Astrocyte (in vitro differentiated cells and primary cell): Measurements from ENCODE around the gene RAN. TPM values are rescaled to one million over a fixed set of nuclear protein-coding genes. Genes with fewer than 3 reads are reported as not detected.
A peak's percentile ranks its signal among the peaks of the same experiment; 100 is the strongest.

ENCODE experiments used
- DNase-seq: peaks from one replicate; pipeline ENCODE4 v3.0.0-alpha.2; 2010; ENCODE audit warnings: low read depth
- FAIRE-seq: peaks from 2 replicates; lab custom pipeline; 2011; peaks lifted over from hg19 to GRCh38; lab: Jason Lieb, UNC
- H2AFZ ChIP-seq: 2 replicates; pipeline ENCODE4 v1.6.0; 2012; ENCODE audit warnings: low read depth, low read length, inconsistent platforms
- H3K27ac ChIP-seq: 2 replicates; pipeline ENCODE4 v1.5.1; 2011; ENCODE audit warnings: low read depth, low read length, inconsistent platforms
- H3K27me3 ChIP-seq: 2 replicates; pipeline ENCODE4 v1.6.0; 2011; ENCODE audit warnings: low read length, inconsistent platforms; ENCODE audit not compliant: insufficient read depth
- H3K36me3 ChIP-seq: 2 replicates; pipeline ENCODE4 v1.5.1; 2011; ENCODE audit warnings: low read length, inconsistent platforms; ENCODE audit not compliant: insufficient read depth
- H3K4me1 ChIP-seq: 2 replicates; pipeline ENCODE4 v1.5.1; 2011; ENCODE audit warnings: low read length, inconsistent platforms; ENCODE audit not compliant: insufficient read depth
- H3K4me2 ChIP-seq: 2 replicates; pipeline ENCODE4 v1.6.0; 2012; ENCODE audit warnings: low read length, inconsistent platforms
- H3K4me3 ChIP-seq: 2 replicates; pipeline ENCODE4 v1.5.1; 2011; ENCODE audit warnings: low read depth, mild to moderate bottlenecking, low read length, inconsistent platforms; ENCODE audit not compliant: insufficient read depth
- H3K79me2 ChIP-seq: 2 replicates; pipeline ENCODE4 v1.6.0; 2012; ENCODE audit warnings: mild to moderate bottlenecking, low read length, inconsistent platforms; ENCODE audit not compliant: insufficient read depth
- H3K9ac ChIP-seq: 2 replicates; pipeline ENCODE4 v1.6.0; 2012; ENCODE audit warnings: mild to moderate bottlenecking, low read length, inconsistent platforms
- H3K9me3 ChIP-seq: 2 replicates; pipeline ENCODE4 v1.5.1; 2012; ENCODE audit warnings: low read depth, mild to moderate bottlenecking, low read length, inconsistent platforms; ENCODE audit not compliant: insufficient read depth
- H4K20me1 ChIP-seq: 2 replicates; pipeline ENCODE4 v1.6.0; 2012; ENCODE audit warnings: low read length, inconsistent platforms; ENCODE audit not compliant: insufficient read depth
- H3K27ac Mint-ChIP-seq: one replicate; pipeline ENCODE4 v1.8.0; 2021; ENCODE audit warnings: mild to moderate bottlenecking, mixed read lengths; ENCODE audit not compliant: unreplicated experiment
- H3K27me3 Mint-ChIP-seq: one replicate; pipeline ENCODE4 v1.8.0; 2021; ENCODE audit warnings: low read depth, mixed read lengths; ENCODE audit not compliant: unreplicated experiment
- H3K36me3 Mint-ChIP-seq: one replicate; pipeline ENCODE4 v1.8.0; 2021; ENCODE audit warnings: low read depth, mixed read lengths; ENCODE audit not compliant: unreplicated experiment
- H3K4me1 Mint-ChIP-seq: one replicate; pipeline ENCODE4 v1.8.0; 2021; ENCODE audit warnings: low read depth, mixed read lengths; ENCODE audit not compliant: unreplicated experiment
- H3K4me3 Mint-ChIP-seq: one replicate; pipeline ENCODE4 v1.8.0; 2021; ENCODE audit warnings: mild to moderate bottlenecking, moderate library complexity, mixed read lengths; ENCODE audit not compliant: unreplicated experiment
- H3K9me3 Mint-ChIP-seq: one replicate; pipeline ENCODE4 v1.8.0; 2021; ENCODE audit warnings: mild to moderate bottlenecking, mixed read lengths; ENCODE audit not compliant: unreplicated experiment
- EZH2 ChIP-seq: IDR thresholded peaks from 2 replicates; pipeline ENCODE4 v1.6.1; 2012; ENCODE audit warnings: mild to moderate bottlenecking, low read length, inconsistent platforms; ENCODE audit not compliant: insufficient read depth
- total RNA-seq: library from RNA; stranded (reverse); gene quantifications from 2 replicates; pipeline ENCODE4 v1.2.1, GENCODE V29; 2021
- TF ChIP-seq, protein P1 (sequence below): IDR thresholded peaks from 2 replicates; pipeline ENCODE4 v1.5.1; 2011; ENCODE audit warnings: low read depth, mild to moderate bottlenecking, inconsistent platforms, low read length, moderate library complexity; ENCODE audit not compliant: insufficient read depth

RAN gene
- total RNA-seq, 1 donor from 2014 or later: 872 TPM

DNA sequence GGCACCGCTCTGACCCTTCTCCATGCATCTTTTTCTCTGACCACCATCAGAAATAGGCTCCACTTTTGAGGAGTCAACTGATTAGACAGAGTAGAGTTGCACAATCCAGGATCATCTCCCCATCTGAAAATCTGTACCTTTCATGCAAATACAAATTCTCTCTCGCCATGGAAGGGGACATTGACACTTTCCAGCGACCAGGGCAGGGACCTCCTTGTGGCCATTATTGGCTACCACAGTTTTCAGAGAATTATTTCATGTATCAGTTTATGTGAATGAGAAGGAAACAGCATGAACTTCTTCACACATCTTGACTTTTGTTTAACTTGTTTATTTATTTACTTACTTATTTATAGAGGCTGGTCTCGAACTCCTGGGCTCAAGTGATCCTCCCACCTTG is 13.8 kb upstream of the RAN start:
- Mint-ChIP-seq H3K4me3 (no peak overlapping the region), H3K27me3 (no peaks in the 10 kb centered on the region), H3K36me3 (no peaks in the 10 kb centered on the region), H3K4me1 (no peaks in the 10 kb centered on the region), H3K9me3 (peaks cover 4% of the 10 kb centered on the region), H3K27ac (peak overlapping the region; percentile 41)
- Histone ChIP-seq H3K4me3 (no peak overlapping the region), H3K36me3 (no peaks in the 10 kb centered on the region), H3K4me1 (no peaks in the 10 kb centered on the region), H3K27me3 (peaks cover 8% of the 10 kb centered on the region), H3K27ac (no peak overlapping the region), H4K20me1 (no peaks in the 10 kb centered on the region), H3K4me2 (no peak overlapping the region), H3K9ac (no peak overlapping the region), H2AFZ (no peak overlapping the region), H3K79me2 (no peaks in the 10 kb centered on the region), H3K9me3 (no peaks in the 10 kb centered on the region)
- TF ChIP-seq, protein P1, sequence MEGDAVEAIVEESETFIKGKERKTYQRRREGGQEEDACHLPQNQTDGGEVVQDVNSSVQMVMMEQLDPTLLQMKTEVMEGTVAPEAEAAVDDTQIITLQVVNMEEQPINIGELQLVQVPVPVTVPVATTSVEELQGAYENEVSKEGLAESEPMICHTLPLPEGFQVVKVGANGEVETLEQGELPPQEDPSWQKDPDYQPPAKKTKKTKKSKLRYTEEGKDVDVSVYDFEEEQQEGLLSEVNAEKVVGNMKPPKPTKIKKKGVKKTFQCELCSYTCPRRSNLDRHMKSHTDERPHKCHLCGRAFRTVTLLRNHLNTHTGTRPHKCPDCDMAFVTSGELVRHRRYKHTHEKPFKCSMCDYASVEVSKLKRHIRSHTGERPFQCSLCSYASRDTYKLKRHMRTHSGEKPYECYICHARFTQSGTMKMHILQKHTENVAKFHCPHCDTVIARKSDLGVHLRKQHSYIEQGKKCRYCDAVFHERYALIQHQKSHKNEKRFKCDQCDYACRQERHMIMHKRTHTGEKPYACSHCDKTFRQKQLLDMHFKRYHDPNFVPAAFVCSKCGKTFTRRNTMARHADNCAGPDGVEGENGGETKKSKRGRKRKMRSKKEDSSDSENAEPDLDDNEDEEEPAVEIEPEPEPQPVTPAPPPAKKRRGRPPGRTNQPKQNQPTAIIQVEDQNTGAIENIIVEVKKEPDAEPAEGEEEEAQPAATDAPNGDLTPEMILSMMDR: no peak
- TF ChIP-seq EZH2: no peak
- DNase-seq: no peak
- FAIRE-seq: no peak

DNA sequence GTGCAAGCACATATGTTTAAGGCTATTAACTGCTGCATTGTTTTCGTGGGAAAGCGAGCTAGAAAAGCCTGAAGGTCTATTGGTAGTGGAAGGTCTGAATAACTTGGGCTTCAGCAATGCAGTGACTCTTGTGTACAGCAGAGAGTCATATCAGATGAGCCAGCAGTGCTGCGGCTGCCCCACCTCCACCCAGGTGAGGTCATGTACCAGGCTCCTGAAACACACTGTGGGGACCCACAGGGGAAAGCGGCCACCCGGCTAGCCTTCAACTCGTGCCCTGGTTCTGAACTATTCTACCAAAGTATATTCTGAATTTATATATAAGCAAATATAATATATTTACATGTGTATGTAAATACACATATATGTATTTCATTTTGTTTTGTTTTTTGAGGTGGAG is 12.7 kb upstream of the RAN start:
- no peaks in the 10 kb centered on the region for H4K20me1 ChIP-seq
- no peak for FAIRE-seq
- H3K27ac ChIP-seq: no peak overlapping the region
- H3K9ac ChIP-seq: no peak overlapping the region
- H3K4me1 ChIP-seq: no peaks in the 10 kb centered on the region
- no peaks in the 10 kb centered on the region for H3K36me3 ChIP-seq
- Mint-ChIP-seq H3K4me1 (no peaks in the 10 kb centered on the region), H3K27me3 (no peaks in the 10 kb centered on the region), H3K27ac (no peak overlapping the region), H3K36me3 (no peaks in the 10 kb centered on the region), H3K4me3 (no peak overlapping the region), H3K9me3 (peaks cover 4% of the 10 kb centered on the region)
- H3K4me3 ChIP-seq: no peak overlapping the region
- TF ChIP-seq EZH2: no peak
- TF ChIP-seq, protein P1: no peak
- H3K27me3 ChIP-seq: no peaks in the 10 kb centered on the region
- no peak for DNase-seq
- H2AFZ ChIP-seq: no peak overlapping the region
- H3K9me3 ChIP-seq: no peaks in the 10 kb centered on the region
- H3K79me2 ChIP-seq: no peaks in the 10 kb centered on the region
- no peak overlapping the region for H3K4me2 ChIP-seq

DNA sequence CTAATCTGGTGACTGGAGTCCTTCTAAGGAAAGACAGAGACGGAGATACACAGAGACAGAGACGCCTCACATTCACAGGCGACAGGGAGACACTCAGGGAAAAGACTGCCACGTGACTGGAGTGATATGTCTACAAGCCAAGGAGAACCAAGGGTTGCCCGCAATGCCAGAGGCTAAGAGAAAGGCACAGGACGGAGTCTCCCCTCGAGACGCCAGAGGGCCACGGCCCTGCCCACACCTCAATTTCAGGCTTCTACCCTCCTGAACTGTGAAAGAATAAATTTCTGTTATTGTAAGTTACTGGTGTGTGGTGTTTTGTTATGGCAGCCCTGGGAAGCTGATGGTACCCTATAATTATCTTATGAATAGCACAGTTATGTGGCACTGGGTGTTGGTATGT is 11.6 kb upstream of the RAN start:
- H3K27ac ChIP-seq: no peak overlapping the region
- no peaks in the 10 kb centered on the region for H3K4me1 Mint-ChIP-seq
- no peaks in the 10 kb centered on the region for H3K27me3 Mint-ChIP-seq
- H2AFZ ChIP-seq: no peak overlapping the region
- H3K4me3 ChIP-seq: no peak overlapping the region
- TF ChIP-seq EZH2: no peak
- TF ChIP-seq, protein P1: no peak
- no peak overlapping the region for H3K9ac ChIP-seq
- no peaks in the 10 kb centered on the region for H3K9me3 ChIP-seq
- no peaks in the 10 kb centered on the region for H3K27me3 ChIP-seq
- H3K4me3 Mint-ChIP-seq: no peak overlapping the region
- H4K20me1 ChIP-seq: no peaks in the 10 kb centered on the region
- DNase-seq (no peak), FAIRE-seq (no peak)
- H3K27ac Mint-ChIP-seq: no peak overlapping the region
- H3K79me2 ChIP-seq: no peaks in the 10 kb centered on the region
- no peak overlapping the region for H3K4me2 ChIP-seq
- H3K9me3 Mint-ChIP-seq: peaks cover 4% of the 10 kb centered on the region
- no peaks in the 10 kb centered on the region for H3K36me3 ChIP-seq
- H3K4me1 ChIP-seq: no peaks in the 10 kb centered on the region
- H3K36me3 Mint-ChIP-seq: no peaks in the 10 kb centered on the region
